MV-4-11 (cell line): ENCODE results near the gene CSNK2A2.

Source experiments
- DNase-seq: peaks from one replicate; lab custom pipeline; 2025; lab: John Stamatoyannopoulos, UW

The CSNK2A2 gene

DNA sequence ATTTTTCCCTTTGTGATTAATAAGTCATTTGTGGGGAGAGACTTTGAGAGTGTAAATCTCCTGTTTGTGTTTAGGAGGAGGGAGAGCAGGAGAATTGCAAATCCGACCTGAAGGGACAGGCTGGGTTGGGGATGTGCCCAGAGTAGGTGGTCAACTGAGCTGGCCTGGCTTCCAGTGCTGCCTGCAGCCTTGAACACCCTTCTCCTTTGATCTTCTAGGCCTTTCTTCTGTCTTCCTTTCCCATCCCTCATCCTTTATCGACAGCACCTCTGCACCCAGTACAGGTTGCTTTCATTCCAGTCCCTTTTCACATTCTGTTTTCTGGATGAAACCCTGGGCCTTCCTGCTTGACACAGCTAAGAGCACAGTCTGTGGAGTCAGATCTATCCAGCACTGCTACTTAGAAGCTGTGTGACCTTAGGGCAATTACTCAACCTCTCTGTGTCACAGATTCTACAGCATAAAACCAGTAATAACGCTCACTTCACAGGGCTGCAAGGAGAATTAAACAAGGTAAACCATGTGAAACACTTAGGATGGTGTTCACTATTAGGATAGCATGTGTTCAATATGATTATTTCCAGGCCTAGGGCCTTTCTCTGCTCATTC lies 1.0 kb upstream of the CSNK2A2 start:
- DNase-seq: no peak

DNA sequence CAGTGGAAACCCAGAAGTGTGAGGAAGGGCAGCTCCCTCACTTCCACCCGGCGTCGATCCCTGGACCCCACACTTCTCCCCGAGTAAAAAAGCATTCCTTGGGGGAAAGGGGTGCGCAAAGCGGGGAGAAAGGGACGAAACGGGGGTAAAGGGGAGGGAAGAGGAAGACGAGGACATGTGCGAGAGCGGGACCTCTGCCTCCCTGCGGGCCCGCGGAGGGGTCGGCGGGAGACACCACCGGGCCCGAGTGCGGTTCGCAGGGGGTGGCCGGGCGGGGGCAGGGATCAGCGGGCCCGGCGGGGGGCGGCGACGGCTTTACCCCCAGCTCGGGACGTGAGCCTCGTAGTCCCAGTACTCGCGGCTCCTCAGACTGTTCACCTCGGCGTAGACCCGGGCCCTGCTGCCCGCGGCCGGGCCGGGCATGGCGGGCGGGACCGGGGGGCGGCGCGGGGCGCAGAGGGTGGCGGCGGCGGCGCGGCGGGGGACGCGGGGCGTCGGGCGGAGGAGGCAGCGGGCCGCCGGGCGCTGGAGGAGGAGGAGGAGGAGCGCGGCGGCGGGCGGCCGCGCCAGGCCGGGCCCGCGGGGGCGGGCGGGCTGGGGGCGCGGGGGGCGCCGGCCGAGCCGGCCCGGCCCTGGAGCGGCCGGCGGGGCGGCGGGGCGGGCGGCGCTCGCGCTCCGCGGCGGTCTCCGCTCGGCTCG lies 443 bp downstream of the CSNK2A2 start:
- no peak for DNase-seq

DNA sequence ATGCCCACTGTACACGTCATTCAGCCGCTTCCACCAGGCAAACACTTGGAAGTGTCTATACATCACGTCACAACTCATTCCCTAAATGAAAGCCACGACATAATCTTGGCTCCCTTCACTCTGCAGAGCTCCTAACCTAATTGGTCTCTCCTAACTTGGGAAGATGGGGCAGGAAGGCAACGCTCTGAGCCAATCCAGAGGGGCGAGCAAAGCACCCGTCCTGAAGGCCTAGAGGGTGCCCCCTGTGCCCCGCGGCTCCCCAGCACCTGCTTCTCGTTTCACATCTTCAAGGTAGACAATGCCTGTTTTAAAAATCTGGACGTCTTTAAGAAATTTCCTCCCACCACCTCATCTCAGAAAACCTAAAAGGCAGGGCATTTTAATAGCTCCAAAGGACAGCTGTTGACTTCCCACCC lies 1.0 kb downstream of the CSNK2A2 start:
- no peak for DNase-seq

DNA sequence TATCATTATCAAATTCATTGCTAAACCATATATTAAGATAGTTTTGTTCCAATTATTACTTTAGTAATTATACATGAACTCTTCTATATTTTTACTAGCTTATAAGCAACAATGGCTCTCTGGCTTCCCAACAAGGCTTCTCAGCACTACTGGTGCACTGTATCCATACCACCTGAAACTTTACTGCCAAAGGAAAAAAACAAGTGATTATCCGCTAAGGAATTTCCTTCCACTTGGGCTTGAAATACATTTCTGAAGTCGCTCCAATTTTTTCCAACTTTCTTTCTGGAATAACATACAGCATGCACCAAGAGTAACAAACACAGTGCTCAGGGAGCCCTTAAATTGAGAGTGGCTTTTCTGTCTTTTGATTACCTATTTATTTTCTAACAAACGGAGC lies 2.1 kb downstream of the CSNK2A2 start:
- DNase-seq: no peak

DNA sequence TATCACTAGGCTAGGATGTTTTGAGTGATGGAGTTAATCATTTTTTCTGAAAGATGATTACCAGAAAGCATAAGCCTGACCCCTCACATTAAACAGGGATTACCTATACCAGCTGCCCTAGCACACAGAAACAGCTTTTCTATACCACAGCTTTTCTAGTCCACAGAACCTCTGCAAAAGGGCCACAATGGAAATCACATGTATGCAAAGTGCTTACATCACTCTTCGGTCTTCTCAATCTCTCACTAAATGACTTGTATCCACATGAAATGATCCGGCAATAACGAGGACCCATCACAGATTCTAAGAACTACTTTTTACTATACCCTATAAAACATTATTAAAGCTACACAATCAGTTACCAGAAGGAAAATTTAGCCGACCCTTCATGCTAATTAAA lies 2.6 kb downstream of the CSNK2A2 start:
- no peak for DNase-seq

DNA sequence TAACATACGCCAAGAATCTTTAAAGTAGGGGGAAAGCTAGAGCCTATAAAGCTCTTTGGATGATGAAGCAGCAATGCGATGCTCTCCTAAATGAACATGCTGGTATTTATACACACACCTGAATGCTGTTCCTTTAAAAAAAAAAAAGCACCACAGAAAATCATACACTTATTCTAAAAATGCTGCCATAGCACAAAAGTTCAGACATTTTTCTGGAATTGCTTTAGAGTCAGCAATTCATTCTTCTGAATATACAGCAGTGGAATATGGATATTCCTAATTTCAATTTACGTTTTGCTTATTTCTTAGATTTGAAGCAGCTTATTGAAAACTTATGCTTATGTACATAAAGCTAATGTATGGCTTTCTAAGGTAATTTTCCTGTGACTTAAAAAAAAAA lies 3.1 kb downstream of the CSNK2A2 start:
- DNase-seq: no peak

DNA sequence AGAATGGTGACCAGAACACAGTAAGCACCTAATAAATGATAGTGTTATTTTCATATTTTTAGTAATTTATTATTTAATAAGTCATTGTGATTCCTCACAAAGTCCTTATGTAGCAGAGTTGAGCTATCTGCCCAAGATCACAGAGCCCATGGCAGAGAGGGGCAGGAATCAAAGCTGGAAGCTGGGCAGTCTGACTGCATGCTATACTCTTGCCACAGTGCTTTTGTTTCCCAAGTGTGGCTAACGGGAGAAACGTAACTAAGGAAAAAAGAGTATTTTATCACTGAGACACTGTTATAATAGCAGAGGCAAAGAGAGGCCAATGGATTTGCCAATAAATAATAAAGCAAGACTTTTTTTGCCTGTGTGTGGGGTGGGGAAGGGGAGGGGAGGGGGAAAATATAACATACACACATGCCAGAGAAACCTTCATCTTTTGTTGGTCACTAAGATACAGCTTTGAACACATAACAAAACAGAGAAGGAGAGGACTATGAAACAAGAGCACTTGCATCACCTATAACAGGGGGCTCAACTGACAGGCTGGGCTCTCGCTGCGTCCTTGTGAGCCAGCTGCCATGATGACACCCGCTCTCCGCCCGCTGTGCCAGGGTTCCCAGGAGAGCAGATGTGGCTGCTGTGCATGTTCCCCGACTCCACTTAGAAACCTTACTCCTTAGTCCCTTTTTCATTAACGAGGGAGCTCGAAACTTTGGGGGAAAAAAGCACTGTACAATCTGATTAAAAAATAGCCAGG lies 10.1 kb downstream of the CSNK2A2 start:
- no peak for DNase-seq

DNA sequence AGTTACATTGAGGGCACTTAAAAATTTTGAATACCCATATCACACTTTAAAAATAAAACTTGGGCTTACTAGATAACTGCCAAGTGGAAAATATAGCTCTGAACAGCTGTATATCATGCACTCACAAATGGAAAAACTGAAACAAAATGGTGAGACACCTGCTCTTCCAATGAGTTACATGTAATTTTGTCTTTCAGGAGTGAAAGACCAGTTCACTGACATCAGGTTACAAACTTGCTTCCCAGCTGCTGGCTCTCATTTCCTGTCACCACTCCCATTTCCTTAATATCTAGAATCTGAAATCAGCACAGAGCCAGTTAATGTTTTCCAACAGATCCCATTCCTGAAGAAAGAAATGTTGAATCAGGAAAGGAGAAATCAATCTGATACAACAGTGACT lies 10.8 kb downstream of the CSNK2A2 start:
- no peak for DNase-seq

DNA sequence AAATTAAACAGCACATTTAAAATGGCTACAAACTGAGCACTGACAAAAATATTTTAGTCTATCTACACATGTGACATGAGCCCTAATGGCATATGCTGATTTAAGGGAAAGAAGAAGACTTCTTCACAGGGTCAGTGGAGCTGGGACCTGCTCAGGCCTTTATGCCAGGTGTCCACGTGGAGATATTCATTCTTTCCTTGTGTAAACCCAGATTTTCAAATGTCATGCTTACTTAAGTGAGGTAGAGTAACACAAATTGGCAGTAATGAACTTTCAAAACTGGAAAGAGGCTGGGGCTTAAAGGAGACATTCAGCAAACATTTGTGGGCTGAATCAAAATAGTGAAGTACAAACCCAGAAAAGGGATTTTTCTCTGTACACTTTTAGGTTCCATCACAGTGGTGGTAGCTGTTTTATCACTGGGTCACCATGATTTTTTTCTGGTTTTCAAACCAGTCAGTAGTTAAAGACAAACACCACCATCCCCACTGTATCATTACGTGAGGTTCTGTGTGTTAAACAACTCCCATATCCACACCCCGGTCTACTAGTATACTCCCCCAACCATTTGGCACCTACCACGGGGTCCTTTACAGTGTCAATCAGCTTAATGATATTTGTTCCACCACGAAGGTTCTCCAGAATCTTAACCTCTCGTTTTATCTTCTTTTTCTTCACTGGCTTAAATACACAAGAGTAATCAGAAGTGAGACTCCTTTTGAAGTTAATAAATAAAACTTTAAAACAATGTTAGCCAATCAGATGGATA lies 11.5 kb downstream of the CSNK2A2 start:
- DNase-seq: no peak

DNA sequence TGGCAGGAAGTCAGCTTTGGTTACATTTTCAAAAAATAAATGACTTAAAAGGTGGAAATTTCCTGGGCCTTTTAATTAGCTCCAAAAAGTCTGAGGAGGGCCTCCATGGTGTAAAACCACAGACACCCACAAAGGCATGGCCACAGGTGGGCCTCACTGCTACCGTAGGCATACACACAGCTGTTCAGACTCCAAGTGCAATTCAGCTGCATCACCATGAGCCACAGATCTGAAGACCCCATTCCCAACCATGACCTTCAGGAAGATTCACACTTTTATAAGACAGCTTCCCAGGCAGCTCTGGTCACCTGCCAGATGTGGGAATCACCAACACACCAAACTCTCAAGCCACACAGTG lies 20.6 kb downstream of the CSNK2A2 start:
- no peak for DNase-seq

DNA sequence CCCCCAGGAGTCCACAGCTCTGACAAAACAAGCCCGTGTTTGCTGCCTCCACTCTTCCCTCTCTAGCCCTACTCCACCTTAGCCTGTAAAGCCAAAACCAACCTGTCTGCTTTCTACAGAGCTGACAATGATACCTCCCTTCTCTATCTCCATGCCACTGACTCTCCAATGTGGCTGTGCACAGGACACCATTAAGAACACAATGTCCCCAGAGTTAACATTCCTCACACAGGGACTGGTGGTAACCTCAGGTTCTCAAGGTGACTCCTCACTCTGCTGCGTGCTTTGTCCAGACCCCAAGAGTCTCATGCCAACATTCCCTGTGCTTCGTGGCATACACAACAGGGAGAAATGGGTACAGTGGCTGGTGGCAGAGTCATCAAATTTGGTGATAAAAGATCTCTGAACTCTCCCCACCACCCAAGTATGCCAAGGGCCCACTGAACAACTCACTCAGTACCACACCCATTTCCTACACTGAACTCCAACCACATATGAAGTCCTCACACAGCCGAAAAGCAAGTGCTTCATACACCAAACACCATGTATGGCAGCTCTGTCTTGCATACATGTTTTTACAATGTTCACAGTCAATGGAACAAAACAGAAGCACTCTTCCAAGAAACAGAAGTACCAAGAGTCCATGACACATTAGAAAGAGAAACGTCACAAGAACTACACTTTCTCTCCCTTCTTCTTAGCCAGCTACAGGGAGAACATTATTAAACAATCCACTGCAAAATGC lies 21.1 kb downstream of the CSNK2A2 start:
- DNase-seq: no peak

DNA sequence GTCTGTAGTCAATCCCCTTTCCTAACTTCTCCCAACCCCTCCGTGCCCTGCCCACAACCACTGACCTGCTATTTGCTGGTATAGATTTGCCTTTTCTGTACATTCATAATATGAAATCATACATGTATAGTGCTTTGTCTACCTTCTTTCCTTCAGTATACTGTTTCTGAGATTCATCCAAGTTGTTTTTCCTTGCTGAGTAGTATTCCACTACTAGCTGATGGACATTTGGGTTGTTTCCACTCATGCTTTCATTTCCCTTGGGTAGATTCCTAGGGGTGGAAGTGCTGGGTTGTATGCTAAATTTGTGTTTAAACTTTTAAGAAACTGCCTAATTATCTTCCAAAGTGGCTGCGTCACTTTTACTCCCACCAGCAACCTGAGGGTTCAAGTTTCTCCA lies 27.7 kb downstream of the CSNK2A2 start:
- DNase-seq: no peak

DNA sequence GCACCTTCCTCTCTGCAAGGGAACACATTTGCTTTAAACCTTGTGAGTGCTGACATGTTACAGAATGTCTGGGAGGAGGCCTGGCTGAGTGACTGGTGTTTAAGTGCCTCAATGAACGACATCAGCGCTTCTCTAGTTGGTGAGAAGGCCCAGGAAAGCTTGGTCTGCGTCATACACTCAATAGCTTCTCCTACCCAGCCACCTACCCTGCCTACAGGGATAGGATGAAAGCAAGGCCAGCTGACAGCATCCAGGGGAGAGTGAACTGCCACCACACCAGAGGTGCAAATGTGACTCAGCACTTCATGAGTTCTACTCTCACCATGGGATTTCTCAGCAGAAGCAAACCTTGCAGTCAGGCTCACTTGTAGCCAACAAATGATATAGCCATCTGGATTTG lies 37.1 kb downstream of the CSNK2A2 start:
- no peak for DNase-seq

DNA sequence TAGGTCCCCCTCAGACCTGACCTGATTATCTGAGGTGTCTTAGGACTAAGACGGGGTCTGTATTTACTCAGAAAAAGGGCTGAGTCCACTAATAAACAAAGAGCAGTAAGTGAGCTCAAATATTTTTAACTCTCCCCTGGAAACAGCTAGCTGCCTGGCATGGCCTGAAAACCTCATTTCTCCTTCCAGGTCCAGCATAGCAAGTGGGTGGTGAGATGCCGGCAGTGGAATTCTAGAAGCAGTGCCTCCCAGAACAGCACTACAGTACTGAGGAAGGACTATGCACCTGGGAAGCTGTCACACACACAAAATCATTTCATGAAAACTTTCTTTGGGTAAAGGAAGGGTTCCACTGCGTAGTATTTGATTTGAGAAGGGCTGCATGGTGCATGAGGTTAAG lies 39.2 kb downstream of the CSNK2A2 start:
- DNase-seq: no peak

DNA sequence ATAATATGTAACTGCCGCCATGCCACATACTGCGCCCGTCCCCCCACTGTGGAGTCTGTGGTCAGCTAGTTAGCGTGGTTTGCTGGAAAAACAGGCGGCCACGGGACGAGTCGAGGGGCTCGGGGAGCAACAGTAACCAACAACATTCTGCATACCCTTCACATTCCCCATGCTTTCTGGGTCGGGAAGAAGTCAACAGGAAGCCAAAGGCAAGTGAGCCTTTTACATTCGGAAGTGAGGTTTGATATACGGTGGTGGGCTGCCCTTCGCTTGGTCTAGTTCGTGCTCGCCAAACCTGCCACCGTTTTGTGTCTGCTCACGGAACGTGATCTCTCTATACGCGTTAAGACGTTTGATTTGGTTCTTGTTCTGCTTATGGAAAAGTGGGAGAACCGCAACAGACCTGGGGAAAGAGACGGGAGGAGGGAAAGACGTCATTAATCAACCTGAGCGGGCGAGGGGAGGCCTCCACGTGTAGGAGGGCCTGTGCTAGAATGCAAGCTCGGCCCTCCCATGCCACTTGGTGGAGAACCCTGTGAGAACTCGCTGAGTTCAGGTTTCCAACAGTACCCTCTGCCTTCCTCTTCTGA lies 39.9 kb downstream of the CSNK2A2 start:
- no peak for DNase-seq

DNA sequence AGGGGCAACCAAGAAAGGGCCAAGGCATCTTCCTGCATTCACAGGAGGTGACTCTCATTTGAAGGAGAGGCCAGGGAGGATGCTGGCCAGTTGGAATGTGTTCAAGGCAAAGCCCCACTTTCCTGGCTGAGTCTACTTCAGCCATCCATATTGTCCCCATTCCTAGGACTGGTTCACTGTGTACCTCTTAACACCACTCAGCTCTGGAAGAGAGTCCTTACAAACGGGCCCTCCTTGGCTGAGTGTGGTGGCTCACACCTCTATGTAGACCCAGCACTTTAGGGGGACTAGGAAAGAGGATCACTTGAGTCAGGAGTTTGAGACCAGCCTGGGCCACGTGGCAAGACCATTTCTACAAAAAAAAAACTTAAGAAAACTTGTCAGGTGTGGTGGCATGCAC lies 40.7 kb downstream of the CSNK2A2 start:
- no peak for DNase-seq

DNA sequence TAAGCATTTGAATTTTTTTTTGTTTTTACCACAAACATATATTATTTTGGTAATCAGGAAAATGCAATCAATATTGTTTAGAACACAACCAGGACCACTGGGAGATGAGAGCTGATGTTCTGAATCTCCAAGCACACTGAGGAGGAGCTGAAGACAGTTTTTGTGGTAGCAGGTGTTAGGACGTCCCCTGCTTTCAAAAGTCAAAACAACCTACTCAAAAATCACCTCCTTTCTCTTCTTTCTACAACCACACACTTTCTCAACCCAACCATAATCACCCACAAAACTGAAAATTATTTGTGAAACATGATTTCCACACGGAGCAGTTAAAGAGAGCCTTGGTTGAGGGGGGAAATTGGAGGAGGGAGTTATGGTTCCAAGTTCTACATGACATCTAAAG lies 42.1 kb downstream of the CSNK2A2 start:
- no peak for DNase-seq

DNA sequence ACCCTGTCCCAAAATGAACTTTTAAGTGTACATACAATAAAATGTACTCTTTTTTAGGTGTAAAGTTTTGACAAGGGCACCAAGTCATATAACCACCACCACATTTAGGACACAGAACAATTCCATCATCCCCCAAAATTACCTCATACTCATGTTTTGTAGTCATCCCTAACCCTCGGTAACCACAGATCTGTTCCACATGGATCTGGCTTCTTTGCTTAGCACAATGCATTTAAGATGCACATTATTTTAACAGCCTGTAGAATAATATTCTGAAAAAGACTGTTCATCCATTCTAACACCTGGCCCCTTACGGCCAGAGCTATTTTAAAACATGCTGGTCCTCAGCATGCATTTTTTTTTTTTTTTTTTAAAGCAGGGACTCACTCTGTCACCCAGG lies 43.6 kb downstream of the CSNK2A2 start:
- DNase-seq: no peak

DNA sequence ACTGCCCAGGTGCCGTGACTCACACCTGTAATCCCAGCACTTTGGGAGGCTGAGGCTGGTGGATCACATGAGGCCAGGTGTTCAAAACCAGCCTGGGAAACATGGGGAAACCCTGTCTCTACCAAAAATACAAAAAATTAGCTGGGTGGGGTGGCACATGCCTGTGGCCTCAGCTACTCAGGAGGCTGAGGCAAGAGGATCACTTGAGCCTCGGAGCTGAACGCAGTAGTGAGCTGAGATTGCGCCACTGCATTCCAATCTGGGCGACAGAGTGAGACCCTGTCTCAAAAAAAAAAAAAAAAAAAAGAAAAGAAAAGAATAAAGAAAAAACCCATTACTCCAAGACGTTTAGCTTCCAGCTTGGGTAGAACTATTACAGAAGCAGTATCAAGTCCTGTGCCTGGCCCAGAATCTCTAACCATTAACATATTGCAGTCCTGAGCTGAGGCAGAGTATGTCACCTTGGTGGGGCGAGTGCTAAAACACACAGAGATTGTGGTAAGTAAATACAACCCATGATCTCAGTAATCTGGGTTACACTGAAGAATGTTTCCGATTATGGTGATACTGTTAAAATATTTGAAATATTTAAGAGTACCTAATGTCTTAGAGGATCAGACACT lies 45.5 kb downstream of the CSNK2A2 start:
- DNase-seq: no peak

DNA sequence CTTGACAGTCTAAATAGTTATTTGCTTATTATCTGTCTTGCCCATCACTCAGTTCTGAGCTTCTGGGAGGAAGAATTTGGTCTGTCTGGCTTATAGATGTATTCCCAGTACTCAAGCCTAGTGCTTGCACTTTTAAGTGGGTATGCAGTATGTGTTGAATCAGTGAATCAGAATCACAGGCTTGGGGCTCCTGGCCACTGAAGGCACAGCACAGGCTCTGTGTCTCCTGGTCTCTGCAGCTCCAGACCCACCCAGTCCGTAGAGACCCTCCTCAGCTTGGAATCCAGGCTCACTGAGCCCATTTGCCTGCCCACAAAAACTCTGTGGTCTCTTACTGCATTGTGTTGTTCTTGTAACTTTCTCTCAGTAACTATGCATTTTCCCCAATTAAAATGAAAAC lies 49.4 kb downstream of the CSNK2A2 start:
- DNase-seq: no peak

DNA sequence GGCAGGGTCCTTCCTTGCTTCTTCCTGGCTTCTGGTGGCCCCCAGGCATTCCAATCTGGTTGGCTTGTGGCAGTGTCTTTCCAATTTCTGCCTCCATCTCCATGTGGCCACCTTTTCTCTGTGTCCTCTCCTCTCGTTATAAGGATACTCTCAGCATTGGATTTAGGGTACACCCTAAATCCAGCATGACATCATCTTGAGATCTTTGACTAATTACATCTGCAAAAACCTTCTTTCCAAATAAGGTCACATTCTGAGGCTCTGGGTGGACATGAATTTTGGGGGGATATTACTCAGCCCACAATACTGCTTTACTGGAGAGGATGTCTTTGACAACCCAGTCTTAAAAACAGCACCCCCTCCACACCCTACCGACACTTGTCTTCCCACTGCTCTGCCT lies 49.8 kb downstream of the CSNK2A2 start:
- no peak for DNase-seq
